Muscle of leg (tissue), 11 donors: ENCODE results near the gene METTL25. TPM values are rescaled to one million over a fixed set of nuclear protein-coding genes. Genes with fewer than 3 reads are reported as not detected.
A peak's percentile ranks its signal among the peaks of the same experiment; 100 is the strongest.

ENCODE experiments used
- DNase-seq: peaks from one replicate; pipeline ENCODE4 v3.0.0; 2013
- H3K27ac ChIP-seq: one replicate; pipeline ENCODE4 v1.5.1; 2013; ENCODE audit warnings: mild to moderate bottlenecking, low read length, control low read depth
- H3K27me3 ChIP-seq: one replicate; pipeline ENCODE4 v1.6.1; 2013; ENCODE audit warnings: low read length; ENCODE audit not compliant: control insufficient read depth, insufficient read depth
- H3K36me3 ChIP-seq: one replicate; pipeline ENCODE4 v1.6.1; 2013; ENCODE audit warnings: low read length; ENCODE audit not compliant: control insufficient read depth, insufficient read depth
- H3K4me1 ChIP-seq: one replicate; pipeline ENCODE4 v1.6.1; 2013; ENCODE audit warnings: low read length; ENCODE audit not compliant: control insufficient read depth, insufficient read depth
- H3K4me3 ChIP-seq: one replicate; pipeline ENCODE4 v1.5.1; 2013; ENCODE audit warnings: low read length, control low read depth
- H3K9me3 ChIP-seq: replicated peaks from 2 replicates; pipeline ENCODE4 v1.6.1; 2013; ENCODE audit warnings: low read depth, low read length; ENCODE audit not compliant: control insufficient read depth
- WGBS: methylation state at CpG from one replicate; pipeline ENCODE4 v1.1.5; 2013; ENCODE audit warnings: missing lambda C conversion rate; ENCODE audit not compliant: insufficient coverage; 5-methylcytosine and 5-hydroxymethylcytosine counted together
- polyA plus RNA-seq, 8 donors: library from polyadenylated mRNA; unstranded; fragments of 120-200 nt; gene quantifications; one replicate each; pipeline versions ENCODE4 v1.2.1 to v1.2.3, GENCODE V29; 2013; ENCODE audit warnings: inconsistent platforms in 1 of 8, low replicate concordance in 1 of 8; ENCODE audit not compliant: insufficient read length in 8 of 8, insufficient read depth in 1 of 8
- total RNA-seq: library from RNA; stranded (reverse); fragments of 120-200 nt; gene quantifications from one replicate; pipeline ENCODE4 v1.2.4, GENCODE V29; 2013

Gene METTL25
- total and polyA plus RNA-seq, 9 donors: 5.0 to 24.8 (median 7.4) TPM

DNA sequence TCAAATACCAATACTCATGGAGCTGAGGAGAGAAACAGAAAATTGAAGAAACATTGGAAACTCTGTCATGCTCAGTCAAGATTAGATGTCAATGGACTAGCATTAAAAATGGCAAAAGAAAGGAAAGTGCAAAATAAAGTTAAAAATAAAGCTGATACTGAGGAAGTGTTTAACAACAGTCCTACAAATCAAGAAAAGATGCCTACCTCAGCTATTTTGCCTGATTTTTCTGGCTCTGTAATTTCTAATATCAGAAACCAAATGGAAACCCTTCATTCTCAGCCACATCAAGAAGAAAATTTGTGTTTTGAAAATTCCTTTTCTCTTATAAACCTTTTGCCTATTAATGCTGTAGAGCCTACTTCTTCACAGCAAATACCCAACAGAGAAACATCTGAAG lies 40.5 kb downstream of the METTL25 start:
- Histone ChIP-seq H3K36me3 (no peaks in the 10 kb centered on the region), H3K27me3 (no peaks in the 10 kb centered on the region), H3K27ac (no peak overlapping the region), H3K9me3 (no peaks in the 10 kb centered on the region), H3K4me3 (no peak overlapping the region), H3K4me1 (no peaks in the 10 kb centered on the region)
- no peak for DNase-seq

GRCh38 chr12:82400819-82401218 lies 42.5 kb downstream of the METTL25 start:
- H3K4me3 ChIP-seq: no peak overlapping the region
- WGBS: no CpG with 5 or more reads among the region's 2 CpGs
- H3K36me3 ChIP-seq: no peaks in the 10 kb centered on the region
- H3K27me3 ChIP-seq: no peaks in the 10 kb centered on the region
- no peak for DNase-seq
- H3K27ac ChIP-seq: no peak overlapping the region
- H3K4me1 ChIP-seq: no peaks in the 10 kb centered on the region
- H3K9me3 ChIP-seq: no peaks in the 10 kb centered on the region

DNA sequence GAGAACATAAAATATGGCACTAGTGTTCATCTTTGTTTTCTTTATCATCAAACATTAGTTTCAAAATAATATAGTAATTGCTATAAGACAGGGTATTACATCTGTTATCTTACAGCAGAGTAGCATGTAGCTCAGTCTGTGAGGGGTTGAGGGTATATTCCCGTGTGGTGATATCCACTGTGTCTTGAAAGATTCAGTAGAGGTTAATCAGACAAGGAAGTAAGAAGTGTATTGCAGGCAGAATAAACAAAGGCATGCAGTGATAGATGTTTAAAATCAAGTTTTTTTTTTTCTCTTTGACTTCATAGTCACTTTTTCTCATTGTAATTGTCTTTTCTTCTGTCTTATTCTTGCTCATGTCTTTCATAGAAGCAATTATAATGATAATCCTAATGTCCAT lies 48.3 kb downstream of the METTL25 start:
- Histone ChIP-seq H3K27ac (no peak overlapping the region), H3K27me3 (no peaks in the 10 kb centered on the region), H3K36me3 (no peaks in the 10 kb centered on the region), H3K4me1 (no peaks in the 10 kb centered on the region), H3K9me3 (no peaks in the 10 kb centered on the region), H3K4me3 (no peak overlapping the region)
- 67% methylated on average over 1 of the region's 1 CpG for WGBS
- no peak for DNase-seq

- 98% methylated on average over 4 of the region's 5 CpGs for WGBS
- no peaks in the 10 kb centered on the region for H3K9me3 ChIP-seq
- DNase-seq: no peak
- no peaks in the 10 kb centered on the region for H3K27me3 ChIP-seq
- no peak overlapping the region for H3K27ac ChIP-seq
- no peak overlapping the region for H3K4me3 ChIP-seq
- H3K4me1 ChIP-seq: no peaks in the 10 kb centered on the region
- no peaks in the 10 kb centered on the region for H3K36me3 ChIP-seq
Observed at GRCh38 chr12:82407481-82407880, 49.2 kb downstream of the METTL25 start.

GRCh38 chr12:82408844-82409243 lies 50.5 kb downstream of the METTL25 start:
- no peak for DNase-seq
- WGBS: no CpG with 5 or more reads among the region's 1 CpG
- H3K9me3 ChIP-seq: no peaks in the 10 kb centered on the region
- H3K4me3 ChIP-seq: no peak overlapping the region
- no peaks in the 10 kb centered on the region for H3K36me3 ChIP-seq
- no peak overlapping the region for H3K27ac ChIP-seq
- no peaks in the 10 kb centered on the region for H3K4me1 ChIP-seq
- H3K27me3 ChIP-seq: no peaks in the 10 kb centered on the region

- no peaks in the 10 kb centered on the region for H3K9me3 ChIP-seq
- H3K36me3 ChIP-seq: no peaks in the 10 kb centered on the region
- DNase-seq: no peak
- H3K27me3 ChIP-seq: no peaks in the 10 kb centered on the region
- WGBS: no CpG with 5 or more reads among the region's 4 CpGs
- no peak overlapping the region for H3K4me3 ChIP-seq
- no peaks in the 10 kb centered on the region for H3K4me1 ChIP-seq
- H3K27ac ChIP-seq: no peak overlapping the region
Observed at GRCh38 chr12:82411546-82412230, 53.4 kb downstream of the METTL25 start.

DNA sequence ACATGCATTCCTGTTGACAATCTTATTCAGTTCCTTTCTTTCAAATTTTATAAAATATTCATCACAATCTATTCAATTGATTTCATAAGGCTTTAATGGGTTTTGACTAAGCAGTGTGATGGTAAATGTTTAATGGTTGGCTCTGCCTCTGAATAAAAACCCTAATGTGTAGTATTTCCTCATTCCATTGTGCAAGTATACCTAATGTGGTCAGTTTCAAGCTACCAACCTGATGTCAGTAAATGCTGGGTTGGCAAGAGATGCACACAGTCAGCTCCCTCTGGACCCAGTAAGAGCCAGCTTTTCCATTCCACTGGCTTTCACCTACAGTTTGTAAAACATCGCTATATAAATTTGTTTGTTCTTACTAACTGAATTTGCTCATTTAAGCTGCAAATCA lies 53.9 kb downstream of the METTL25 start:
- no peak overlapping the region for H3K4me3 ChIP-seq
- H3K36me3 ChIP-seq: no peaks in the 10 kb centered on the region
- no CpG with 5 or more reads among the region's 1 CpG for WGBS
- H3K27me3 ChIP-seq: no peaks in the 10 kb centered on the region
- DNase-seq: no peak
- H3K4me1 ChIP-seq: no peaks in the 10 kb centered on the region
- H3K27ac ChIP-seq: no peak overlapping the region
- H3K9me3 ChIP-seq: no peaks in the 10 kb centered on the region

DNA sequence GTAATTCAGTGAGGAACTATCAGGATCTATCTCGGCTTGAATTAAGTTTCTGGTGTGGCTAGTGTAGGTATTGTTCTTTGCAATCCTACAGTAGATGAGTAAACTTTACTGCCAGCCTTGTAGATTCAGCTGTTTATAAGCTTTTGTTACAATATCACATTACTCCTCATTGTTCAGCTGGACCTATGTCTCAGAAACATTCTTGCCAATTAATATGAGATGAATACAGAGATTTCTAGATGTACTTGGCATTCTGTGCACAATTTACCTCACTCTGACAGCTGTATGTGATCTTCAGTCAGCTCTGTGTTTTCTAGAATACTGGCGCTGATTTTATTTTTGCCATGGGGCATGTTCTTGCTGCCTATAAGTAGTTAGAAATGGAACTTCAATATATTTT lies 55.7 kb downstream of the METTL25 start:
- WGBS: no CpG with 5 or more reads among the region's 2 CpGs
- Histone ChIP-seq H3K4me1 (no peaks in the 10 kb centered on the region), H3K27me3 (no peaks in the 10 kb centered on the region), H3K4me3 (no peak overlapping the region), H3K36me3 (no peaks in the 10 kb centered on the region), H3K27ac (no peak overlapping the region), H3K9me3 (no peaks in the 10 kb centered on the region)
- DNase-seq: peak; percentile 32

- Histone ChIP-seq H3K36me3 (no peaks in the 10 kb centered on the region), H3K27ac (no peak overlapping the region), H3K9me3 (no peaks in the 10 kb centered on the region), H3K4me1 (no peaks in the 10 kb centered on the region), H3K4me3 (no peak overlapping the region), H3K27me3 (no peaks in the 10 kb centered on the region)
- WGBS: no CpG with 5 or more reads among the region's 1 CpG
- no peak for DNase-seq
Observed at GRCh38 chr12:82414926-82415325, 56.6 kb downstream of the METTL25 start.

GRCh38 chr12:82415402-82415801 lies 57.1 kb downstream of the METTL25 start:
- Histone ChIP-seq H3K27ac (no peak overlapping the region), H3K4me1 (no peaks in the 10 kb centered on the region), H3K4me3 (no peak overlapping the region), H3K27me3 (no peaks in the 10 kb centered on the region), H3K36me3 (no peaks in the 10 kb centered on the region), H3K9me3 (no peaks in the 10 kb centered on the region)
- no peak for DNase-seq
- WGBS: no CpG with 5 or more reads among the region's 3 CpGs

- 100% methylated on average over 1 of the region's 2 CpGs for WGBS
- H3K36me3 ChIP-seq: no peaks in the 10 kb centered on the region
- no peak overlapping the region for H3K27ac ChIP-seq
- H3K9me3 ChIP-seq: peaks cover 2% of the 10 kb centered on the region
- no peak overlapping the region for H3K4me3 ChIP-seq
- DNase-seq: no peak
- H3K4me1 ChIP-seq: no peaks in the 10 kb centered on the region
- no peaks in the 10 kb centered on the region for H3K27me3 ChIP-seq
Observed at GRCh38 chr12:82425241-82425640, 66.9 kb downstream of the METTL25 start.
